Measurements from ENCODE around the gene RCOR1.
"Not testable (repeated sequence)": the region's sequence is repeated elsewhere in the genome, so short reads cannot be mapped to it uniquely, and the experiment has no call there.

The RCOR1 gene

GRCh38 chr14:102629808-102630350 is 37.4 kb downstream of the RCOR1 start:
- no peak for DNase-seq (ENCODE audit: low spot score)

- no peak for DNase-seq (ENCODE audit: low spot score)
These were observed 38.0 kb downstream of the RCOR1 start for GRCh38 chr14:102630405-102630804.

- no peak for DNase-seq (ENCODE audit: low spot score)
These were observed 38.4 kb downstream of the RCOR1 start for GRCh38 chr14:102630881-102631280.

GRCh38 chr14:102633906-102634595 is 41.6 kb downstream of the RCOR1 start:
- no peak for DNase-seq (ENCODE audit: low spot score)

- DNase-seq (ENCODE audit: low spot score) = not testable (repeated sequence)
These were observed 47.2 kb downstream of the RCOR1 start for GRCh38 chr14:102639611-102640010.

GRCh38 chr14:102644523-102644922 is 52.1 kb downstream of the RCOR1 start:
- DNase-seq (ENCODE audit: low spot score) = no peak

- no peak for DNase-seq (ENCODE audit: low spot score)
These were observed 53.4 kb downstream of the RCOR1 start for GRCh38 chr14:102645746-102646440.

- DNase-seq (ENCODE audit: low spot score) = no peak
These were observed 54.2 kb downstream of the RCOR1 start for GRCh38 chr14:102646615-102647014.

- DNase-seq (ENCODE audit: low spot score) = no peak
These were observed 59.7 kb downstream of the RCOR1 start for GRCh38 chr14:102652194-102652593.

- DNase-seq (ENCODE audit: low spot score) = no peak
These were observed 61.8 kb downstream of the RCOR1 start for GRCh38 chr14:102654298-102654697.

- DNase-seq (ENCODE audit: low spot score) = no peak
These were observed 62.7 kb downstream of the RCOR1 start for GRCh38 chr14:102655137-102655536.

- DNase-seq (ENCODE audit: low spot score) = no peak
These were observed 67.3 kb downstream of the RCOR1 start for GRCh38 chr14:102659797-102660196.

GRCh38 chr14:102661614-102662013 is 69.2 kb downstream of the RCOR1 start:
- no peak for DNase-seq (ENCODE audit: low spot score)

GRCh38 chr14:102662636-102663430 is 70.4 kb downstream of the RCOR1 start:
- DNase-seq (ENCODE audit: low spot score) = no peak

GRCh38 chr14:102663440-102663839 is 71.0 kb downstream of the RCOR1 start:
- DNase-seq (ENCODE audit: low spot score) = no peak

GRCh38 chr14:102665621-102666020 is 73.2 kb downstream of the RCOR1 start:
- DNase-seq (ENCODE audit: low spot score) = no peak

GRCh38 chr14:102666635-102667034 is 74.2 kb downstream of the RCOR1 start:
- DNase-seq (ENCODE audit: low spot score) = no peak

- DNase-seq (ENCODE audit: low spot score) = no peak
These were observed 75.3 kb downstream of the RCOR1 start for GRCh38 chr14:102667703-102668102.

- no peak for DNase-seq (ENCODE audit: low spot score)
These were observed 75.9 kb downstream of the RCOR1 start for GRCh38 chr14:102668291-102668873.

- no peak for DNase-seq (ENCODE audit: low spot score)
These were observed 79.0 kb downstream of the RCOR1 start for GRCh38 chr14:102671410-102671809.

- no peak for DNase-seq (ENCODE audit: low spot score)
These were observed 80.0 kb downstream of the RCOR1 start for GRCh38 chr14:102672410-102672960.

- no peak for DNase-seq (ENCODE audit: low spot score)
These were observed 82.9 kb downstream of the RCOR1 start for GRCh38 chr14:102675396-102675795.

All from globus pallidus (tissue), 1 donor.